ENCODE results near the gene TMC6.
"Not testable (repeated sequence)": the region's sequence is repeated elsewhere in the genome, so short reads cannot be mapped to it uniquely, and the experiment has no call there.

TMC6 gene

DNA sequence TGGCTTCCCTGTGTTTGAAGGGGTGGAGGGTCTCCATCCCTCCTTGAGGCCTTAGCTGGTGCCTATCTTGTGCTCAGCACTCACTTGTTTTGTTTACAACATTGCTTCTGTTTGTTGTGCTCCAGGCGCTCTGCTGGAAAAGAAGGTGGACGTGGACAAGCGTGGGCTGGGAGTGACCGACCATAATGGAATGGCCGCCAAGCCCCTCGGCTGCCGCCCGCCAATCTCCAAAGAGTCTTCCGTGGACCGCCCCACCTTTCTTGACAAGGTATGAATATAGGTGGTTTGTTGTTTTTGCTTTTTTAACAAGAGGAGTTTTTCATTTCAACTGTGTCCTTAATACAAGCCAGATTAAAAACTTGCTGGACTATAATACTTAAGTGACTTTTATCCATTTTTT is 53.5 kb downstream of the TMC6 start:
- no peak for DNase-seq (ENCODE audit: low spot score)

DNA sequence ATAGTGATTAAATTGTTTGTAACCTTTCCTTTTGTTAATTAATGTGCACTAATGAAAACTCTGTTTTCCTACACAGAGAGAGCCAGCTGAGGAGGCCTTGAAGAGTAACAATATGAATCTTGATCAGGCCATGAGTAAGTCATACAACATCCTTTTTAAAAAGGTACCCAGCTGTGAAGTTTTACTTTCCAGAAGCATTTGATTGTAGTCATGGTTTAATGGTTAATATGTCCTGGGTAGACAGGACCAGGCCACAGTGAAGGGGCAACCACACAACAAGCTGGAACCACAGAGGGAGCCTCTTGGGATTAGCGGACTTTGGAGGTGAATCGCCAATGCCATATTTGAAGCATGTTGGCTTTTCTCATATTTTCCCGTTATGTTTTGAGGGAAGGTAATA is 55.6 kb downstream of the TMC6 start:
- no peak for DNase-seq (ENCODE audit: low spot score)

DNA sequence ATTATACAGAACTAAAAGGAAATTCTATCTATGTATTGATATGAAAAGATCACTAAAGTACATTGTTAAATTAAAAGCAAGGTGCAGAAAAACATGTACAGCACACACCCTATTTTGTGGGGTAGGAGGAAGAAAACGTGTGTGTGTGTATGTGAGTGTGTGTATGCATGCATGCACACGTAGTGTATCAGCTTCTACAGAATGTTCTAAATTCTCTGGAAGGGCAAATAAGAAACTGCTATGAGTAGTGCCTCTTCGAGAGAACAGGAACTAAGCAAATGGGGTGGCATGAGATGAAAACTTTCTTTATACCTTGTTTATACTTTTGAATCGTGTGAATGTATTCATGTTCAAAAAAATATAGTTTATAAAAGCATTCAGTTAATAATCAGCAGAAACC is 58.9 kb downstream of the TMC6 start:
- no peak for DNase-seq (ENCODE audit: low spot score)

DNA sequence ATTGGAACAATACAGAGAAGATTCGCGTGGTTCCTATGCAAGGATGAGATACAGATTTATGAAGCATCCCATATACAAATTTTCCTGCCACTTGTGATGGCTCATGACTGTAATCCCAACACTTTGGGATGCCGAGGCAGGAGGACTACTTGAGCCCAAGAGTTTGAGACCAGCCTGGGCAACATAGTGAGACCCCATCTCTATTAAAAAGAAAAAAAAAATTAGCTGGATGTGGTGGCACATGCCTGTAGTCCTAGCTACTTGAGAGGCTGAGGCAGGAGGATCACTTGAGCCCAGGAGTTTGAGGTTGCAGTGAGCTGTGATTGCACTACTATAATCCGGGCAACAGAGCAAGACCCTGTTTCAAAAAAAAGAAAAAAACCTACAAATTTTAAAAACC is 61.6 kb downstream of the TMC6 start:
- DNase-seq (ENCODE audit: low spot score) = not testable (repeated sequence)

DNA sequence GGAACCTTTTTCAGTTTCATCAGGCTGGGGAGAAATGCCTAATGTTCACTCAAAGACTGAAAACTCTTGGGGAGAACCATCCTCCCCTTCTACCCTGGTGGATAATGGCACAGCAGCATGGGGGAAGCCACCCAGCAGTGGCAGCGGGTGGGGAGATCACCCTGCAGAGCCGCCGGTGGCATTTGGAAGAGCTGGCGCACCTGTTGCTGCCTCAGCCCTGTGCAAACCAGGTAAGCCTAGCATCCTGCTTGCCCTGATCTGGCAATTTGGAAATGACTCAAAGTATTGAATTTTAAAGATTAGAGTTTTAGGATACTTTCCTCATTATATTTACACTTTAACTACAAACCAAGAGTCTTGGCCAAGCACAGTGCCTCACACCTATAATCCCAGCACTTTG is 63.8 kb downstream of the TMC6 start:
- DNase-seq (ENCODE audit: low spot score) = no peak

DNA sequence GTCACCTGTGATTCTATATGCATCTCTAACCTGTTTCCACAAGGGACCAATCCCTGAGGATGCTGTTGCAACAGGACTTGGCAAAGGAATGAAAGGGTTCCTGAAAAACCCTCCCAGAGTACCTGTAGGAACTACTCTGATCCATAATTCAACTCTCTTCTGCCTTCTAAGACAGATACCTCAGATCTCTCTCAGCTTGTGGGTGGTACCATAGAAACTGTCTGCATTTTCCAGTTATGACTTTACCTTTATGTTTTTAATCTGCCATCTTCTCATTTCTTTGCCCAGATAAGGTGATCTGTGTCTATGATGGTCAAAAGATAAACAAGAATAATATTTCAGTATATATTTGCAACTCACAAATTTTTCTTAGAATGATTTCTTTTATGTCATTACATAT is 65.1 kb downstream of the TMC6 start:
- no peak for DNase-seq (ENCODE audit: low spot score)

DNA sequence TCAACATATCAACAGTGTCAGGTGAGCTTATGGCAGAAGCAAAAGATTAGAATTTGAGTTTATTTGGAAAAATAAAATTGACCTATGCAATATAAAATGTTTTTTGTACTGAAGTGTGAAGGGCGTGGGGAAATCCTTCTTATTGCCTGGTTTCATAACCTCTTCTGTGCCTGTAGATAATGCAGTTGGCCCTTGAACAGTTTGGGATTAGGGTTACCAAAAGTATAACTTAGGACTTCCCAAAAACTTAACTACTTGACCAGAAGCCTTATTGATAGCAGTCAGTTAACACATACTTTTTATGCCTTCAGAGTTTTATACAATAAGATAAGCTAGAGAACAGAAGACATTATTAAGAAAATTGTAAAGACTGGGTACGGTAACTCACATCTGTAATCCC is 66.0 kb downstream of the TMC6 start:
- DNase-seq (ENCODE audit: low spot score) = no peak

All from COLO829 (cell line).